SK-N-DZ (cell line): ENCODE results near the gene DMKN.

Experiments used
- DNase-seq: peaks from one replicate; pipeline ENCODE4 v3.0.0-alpha.2; 2015; ENCODE audit warnings: low spot score

The DMKN gene

DNA sequence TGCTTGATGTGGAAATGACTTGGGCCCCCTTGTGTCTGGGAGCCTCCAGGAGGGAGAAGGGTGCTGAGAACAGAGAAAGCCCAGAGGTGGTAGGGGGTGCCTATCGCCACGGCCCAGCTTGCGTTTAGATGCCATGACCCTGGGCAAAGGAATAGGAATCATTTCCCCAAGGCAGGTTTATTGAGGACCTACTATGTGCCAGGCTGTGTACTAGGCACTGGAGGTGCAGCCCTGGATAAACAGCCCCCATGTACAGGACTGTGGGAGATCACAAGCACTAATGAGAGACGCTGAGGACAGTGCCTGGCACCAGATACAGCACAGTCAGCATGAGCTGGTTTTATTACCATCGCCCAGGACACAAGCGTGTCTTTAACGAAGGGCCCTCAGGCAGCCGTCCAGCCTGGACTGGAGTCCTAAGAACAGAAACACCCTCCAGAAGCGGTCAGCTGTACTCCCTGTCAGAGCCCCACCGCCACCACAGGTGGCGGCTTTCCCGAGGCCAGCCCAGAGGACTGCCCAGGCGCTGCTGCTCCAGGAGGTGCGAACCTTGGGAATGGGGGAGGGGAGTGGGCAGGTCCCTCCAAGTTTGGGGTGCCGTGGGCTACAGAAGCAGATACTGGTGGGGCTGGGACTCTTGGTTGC is 36.6 kb upstream of the DMKN start:
- no peak for DNase-seq

- peak; percentile 73 for DNase-seq
These were observed 35.8 kb upstream of the DMKN start for GRCh38 chr19:35549174-35549788.

GRCh38 chr19:35546532-35546931 is 33.1 kb upstream of the DMKN start:
- no peak for DNase-seq

- DNase-seq, result peak; percentile 29
These were observed 32.5 kb upstream of the DMKN start for GRCh38 chr19:35545855-35546381.

DNA sequence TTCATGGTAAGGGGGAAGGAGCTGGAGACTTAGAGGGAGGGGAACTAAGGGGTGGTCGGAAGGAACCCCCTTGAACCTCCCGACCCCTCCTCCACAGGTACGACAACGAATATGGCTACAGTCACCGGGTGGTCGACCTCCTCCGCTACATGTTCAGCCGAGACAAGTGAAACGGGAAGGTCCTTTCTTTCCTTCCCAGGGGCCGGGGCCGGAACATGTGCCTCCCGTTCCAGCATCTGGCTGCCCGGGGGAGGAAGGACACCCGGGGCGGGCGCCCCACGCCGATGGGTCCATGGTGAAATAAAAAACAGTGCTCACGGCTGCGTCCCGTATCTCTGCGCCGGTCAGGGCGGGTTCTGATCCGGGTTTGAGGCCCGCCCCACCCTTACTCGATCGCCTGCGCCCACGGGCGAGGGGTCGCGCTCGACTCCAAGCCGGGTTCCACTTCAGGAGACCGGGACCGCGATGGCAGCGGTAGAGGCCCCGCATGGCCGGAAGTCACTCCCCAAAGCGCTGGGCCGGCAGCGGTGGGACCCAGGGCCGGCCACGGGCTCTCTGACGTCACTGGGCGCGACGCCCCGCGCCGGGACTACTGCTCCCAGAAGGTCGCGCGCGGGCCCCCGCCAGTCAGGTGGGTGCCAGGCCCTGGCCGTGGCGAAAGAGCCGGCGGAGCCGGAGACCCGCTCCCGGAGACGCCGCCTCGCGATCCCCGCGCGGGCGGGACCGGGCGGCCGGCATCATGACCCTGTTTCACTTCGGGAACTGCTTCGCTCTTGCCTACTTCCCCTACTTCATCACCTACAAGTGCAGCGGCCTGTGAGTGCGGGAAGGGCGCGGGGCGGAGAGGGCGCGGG is 31.8 kb upstream of the DMKN start, which contains the start of gene TMEM147:
Gene TMEM147, plus strand, starts transcription at position 626 of the 854 bp plus-strand sequence. Its CDS starts 114 bp downstream, at position 740.
- peak; percentile 81 for DNase-seq

DNA sequence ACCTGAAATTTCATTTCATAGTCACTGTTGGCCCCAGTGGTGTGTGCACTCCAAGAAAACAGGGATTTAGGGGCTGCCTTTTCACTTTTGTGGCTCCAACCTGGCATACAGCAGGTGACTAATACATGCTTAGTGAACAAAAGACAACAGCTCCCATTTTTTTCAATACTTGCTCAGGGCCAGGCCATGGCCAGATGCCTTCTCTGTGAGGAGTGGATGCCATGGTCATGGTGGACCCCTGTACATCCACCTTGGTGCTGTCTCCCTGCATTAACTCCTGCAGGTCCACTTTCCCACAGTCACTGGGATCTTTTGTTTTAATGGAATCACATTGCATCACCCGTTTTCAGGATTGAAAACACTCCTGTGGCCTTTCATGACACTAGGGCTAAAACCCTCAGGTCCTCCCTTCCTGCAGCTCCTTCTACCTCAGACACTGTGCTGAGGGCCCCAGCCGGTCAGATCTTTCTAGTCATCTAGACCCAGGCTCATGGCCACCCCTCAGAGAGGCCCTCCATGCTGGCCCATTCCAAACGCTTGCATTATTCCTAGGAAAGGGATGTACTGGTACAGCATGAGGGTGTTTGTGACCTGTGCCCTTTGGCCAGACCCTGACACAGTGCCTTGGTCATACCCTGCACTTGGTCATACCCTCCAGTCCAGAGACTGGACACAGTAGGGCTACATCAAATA is 30.8 kb upstream of the DMKN start:
- DNase-seq, result no peak

DNA sequence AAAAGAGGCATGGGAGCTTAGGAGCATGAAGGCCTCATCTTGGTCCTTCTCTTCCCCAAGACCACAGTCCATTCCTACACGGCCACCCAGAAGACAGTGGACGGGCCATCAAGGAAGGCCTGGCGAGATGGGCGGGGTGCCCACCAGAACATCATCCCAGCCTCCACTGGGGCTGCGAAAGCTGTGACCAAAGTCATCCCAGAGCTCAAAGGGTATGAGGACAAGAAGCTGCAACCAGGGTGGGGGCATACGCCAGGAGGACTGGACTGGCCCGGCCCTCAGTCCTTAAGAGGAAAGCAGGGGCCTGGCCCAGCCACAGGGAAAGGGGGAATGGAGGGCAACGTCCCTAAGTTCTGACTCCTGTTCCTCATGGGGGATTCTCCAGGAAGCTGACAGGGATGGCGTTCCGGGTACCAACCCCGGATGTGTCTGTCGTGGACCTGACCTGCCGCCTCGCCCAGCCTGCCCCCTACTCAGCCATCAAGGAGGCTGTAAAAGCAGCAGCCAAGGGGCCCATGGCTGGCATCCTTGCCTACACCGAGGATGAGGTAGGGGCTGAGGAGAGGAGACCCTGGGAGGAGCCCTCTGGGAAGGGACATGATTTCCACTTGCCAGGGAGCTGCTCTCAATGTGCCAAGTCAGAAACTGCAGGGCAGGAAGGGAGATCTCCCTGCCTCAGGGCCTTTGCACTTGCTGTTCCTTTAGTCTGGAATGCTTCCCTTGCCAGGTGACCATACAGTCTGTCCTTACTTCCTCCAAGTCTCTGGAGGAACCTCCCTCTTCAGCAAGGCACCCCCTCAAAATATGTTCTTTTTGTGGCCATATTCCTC is 30.0 kb upstream of the DMKN start:
- DNase-seq, result no peak

GRCh38 chr19:35542209-35542608 is 28.8 kb upstream of the DMKN start:
- DNase-seq, result no peak

DNA sequence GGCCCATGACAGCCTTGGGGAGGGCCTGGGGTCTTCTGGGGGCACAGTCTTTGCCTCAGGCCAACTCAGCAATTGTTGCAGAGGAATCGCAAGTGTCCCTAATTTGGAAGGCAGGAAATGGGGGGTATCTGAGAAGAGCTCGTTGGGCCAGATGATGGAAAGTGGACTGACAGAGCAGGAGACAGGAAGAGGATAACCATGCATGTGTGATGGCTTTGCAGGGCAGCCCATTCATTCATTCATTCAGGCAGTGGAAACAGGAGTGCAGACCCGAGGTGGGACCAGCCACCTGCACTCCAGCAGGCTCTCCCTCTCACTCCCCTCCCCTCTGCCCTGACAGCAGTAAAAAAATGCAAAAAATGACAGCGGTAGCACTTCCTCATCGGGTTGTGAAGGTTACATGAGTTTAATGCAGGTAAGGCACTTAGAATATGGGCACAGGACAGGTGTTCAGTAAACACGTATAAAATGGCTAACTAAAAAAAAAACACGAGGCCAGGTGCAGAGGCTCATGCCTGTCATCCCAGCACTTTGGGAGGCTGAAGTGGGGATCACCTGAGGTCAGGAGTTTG is 27.0 kb upstream of the DMKN start:
- no peak for DNase-seq

GRCh38 chr19:35539850-35540249 is 26.4 kb upstream of the DMKN start:
- no peak for DNase-seq

DNA sequence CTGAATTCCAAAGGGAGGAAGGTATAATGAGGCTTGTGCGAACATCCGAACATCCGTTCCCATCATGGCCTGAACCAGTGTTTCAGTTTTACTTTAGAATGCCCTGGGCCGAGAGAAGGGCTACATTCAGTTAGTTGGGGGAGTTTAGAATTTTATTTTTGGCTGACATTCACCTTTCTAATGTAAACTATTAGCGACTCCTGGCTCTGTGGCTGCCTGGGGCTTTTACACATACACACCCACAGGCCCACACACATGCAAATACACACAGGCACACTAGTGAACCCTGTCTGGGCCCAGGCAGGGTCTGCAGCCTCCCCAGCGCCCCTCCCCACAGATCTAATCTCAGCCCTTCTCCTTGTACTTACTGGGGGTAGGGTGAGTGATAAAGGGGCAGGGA is 25.9 kb upstream of the DMKN start:
- DNase-seq, result no peak

GRCh38 chr19:35534803-35535480 is 21.5 kb upstream of the DMKN start:
- no peak for DNase-seq

GRCh38 chr19:35533822-35534392 is 20.5 kb upstream of the DMKN start:
- DNase-seq, result no peak

DNA sequence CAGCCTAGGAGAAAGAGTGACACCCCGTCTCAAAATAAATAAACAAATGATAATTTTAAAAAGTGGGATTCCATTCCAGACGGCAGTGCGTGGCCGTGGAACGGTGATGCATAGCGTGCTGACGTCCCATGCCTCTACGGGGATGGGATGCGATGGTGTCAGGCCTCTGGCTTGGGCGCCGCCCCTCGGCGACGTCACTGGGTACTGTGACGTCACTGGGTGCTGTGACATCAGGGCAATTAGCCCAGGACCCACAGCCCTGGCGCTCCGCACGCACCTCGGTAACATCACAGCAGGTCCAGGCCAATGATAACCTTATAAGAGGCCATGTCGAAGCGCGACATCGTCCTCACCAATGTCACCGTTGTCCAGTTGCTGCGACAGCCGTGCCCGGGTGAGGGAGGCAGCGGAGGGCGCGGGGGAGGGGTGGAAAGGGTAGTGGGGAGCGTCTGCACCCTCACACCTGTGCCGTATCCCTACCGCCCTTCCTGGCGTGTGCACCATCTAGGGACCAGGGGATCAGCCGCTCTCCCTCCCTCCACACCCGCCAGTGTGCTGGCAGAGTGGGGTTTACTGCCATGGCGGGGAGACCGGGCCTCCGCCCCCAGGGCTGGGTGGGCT is 19.9 kb upstream of the DMKN start, which contains the start of gene GAPDHS:
Gene GAPDHS, plus strand, starts transcription at position 256 of the 621 bp plus-strand sequence. Its CDS starts 72 bp downstream, at position 328.
- DNase-seq, result no peak

- no peak for DNase-seq
These were observed 17.8 kb upstream of the DMKN start for GRCh38 chr19:35531291-35531690.

DNA sequence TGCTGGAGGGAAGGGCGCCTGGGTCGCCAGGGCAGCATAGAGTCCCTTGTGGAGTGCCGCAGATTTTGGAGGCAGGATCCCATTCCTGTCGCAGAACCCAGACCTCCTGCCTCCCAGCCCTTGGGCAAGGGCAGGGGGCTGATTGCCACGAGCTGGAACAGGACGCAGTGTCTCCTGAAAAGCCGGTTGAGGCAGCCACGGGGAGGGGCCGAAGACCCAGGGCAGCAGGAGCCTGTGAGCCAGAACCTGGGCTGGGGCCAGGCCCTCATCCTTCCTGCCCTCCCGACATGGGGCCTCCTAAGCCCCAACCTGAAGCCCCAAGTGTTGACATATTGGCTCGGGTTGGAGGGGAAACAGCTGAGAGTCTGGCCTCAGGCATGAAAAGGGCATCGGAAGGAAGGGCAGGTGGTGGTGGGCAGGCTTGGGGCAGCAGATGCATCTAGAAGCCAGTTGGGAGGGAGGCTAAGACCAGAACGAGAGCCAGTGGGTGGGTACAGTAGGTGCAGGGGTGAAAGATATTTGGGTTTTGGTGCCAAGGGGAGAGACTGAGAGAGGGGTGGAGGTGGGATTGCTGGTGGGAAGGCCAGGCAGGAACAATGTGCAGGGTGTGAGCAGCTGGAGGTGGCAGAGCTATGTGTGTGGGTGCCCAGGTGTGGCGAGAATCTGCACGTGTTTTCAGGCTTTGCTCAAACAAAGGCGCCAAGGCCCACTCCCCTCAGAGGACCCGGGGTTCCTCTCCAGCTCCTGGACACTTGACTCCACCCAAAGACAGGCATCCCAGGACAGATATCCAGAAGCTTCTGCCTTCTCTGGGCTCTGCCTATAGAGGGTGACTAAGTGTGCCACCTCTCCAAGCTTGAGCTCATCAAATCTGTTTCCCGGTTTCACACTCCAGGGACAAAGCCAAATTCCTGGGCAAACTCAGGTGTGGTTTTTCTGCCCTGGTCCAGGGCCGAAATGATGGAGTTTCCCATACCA is 16.1 kb upstream of the DMKN start:
- no peak for DNase-seq

- DNase-seq, result no peak
These were observed 15.0 kb upstream of the DMKN start, which contains the start of gene SBSN for GRCh38 chr19:35528218-35529038. Gene SBSN, minus strand, starts transcription at chr19:35528311. Its CDS starts 30 bp downstream, at chr19:35528281.
